WERI-Rb-1 (cell line): ENCODE data around the gene HYI.
"Not testable (repeated sequence)": the region's sequence is repeated elsewhere in the genome, so short reads cannot be mapped to it uniquely, and the experiment has no call there.

Experiments
- DNase-seq: peaks from one replicate; pipeline ENCODE4 v3.0.0-alpha.2; 2020
- H3K27ac ChIP-seq: fragments of 250-450 bp; sonication (Bioruptor Pico); 2 replicates; pipeline ENCODE4 v1.5.1; 2020; ENCODE audit warnings: mild to moderate bottlenecking, moderate library complexity
- H3K27me3 ChIP-seq: fragments of 250-450 bp; sonication (Bioruptor Pico); 2 replicates; pipeline ENCODE4 v1.5.1; 2021; ENCODE audit warnings: mild to moderate bottlenecking, low read depth, moderate library complexity; ENCODE audit not compliant: insufficient read depth, severe bottlenecking
- H3K36me3 ChIP-seq: fragments of 250-450 bp; sonication (Bioruptor Pico); 2 replicates; pipeline ENCODE4 v1.5.1; 2020; ENCODE audit warnings: mild to moderate bottlenecking, moderate library complexity
- H3K4me3 ChIP-seq: 2 replicates; pipeline ENCODE4 v1.5.1; 2011; ENCODE audit warnings: low read depth, mild to moderate bottlenecking, control low read depth, low read length
- H3K9me3 ChIP-seq: fragments of 250-450 bp; sonication (Bioruptor Pico); 2 replicates; pipeline ENCODE4 v1.5.1; 2021; ENCODE audit warnings: mild to moderate bottlenecking, moderate library complexity; ENCODE audit not compliant: severe bottlenecking
- CTCF ChIP-seq: IDR thresholded peaks from 2 replicates; pipeline ENCODE4 v1.5.1; 2011; ENCODE audit warnings: low read depth, mild to moderate bottlenecking, control low read depth, inconsistent platforms, low read length

Gene HYI

DNA sequence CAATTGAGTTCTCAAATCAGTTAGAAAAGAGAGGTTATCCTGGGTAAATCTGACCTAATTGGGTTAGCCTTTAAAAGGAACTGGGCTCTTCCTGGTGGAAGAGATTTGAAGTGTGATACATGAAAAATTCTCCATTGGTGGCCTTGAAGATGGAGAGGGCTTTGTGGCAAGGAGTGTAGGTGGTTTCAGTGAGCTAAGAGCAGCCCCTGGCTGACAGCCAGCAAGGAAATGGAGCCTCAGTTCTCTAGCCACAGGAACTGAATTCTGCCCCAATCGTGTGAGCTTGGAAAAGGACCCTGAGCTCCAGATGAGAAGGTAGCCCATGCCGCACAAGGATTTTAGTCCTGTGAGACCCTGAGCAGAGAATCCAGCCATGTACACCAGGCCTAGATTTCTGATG lies 12.7 kb upstream of the HYI start:
- Histone ChIP-seq H3K36me3 (no peaks in the 10 kb centered on the region), H3K27ac (no peak overlapping the region), H3K9me3 (peaks cover 4% of the 10 kb centered on the region), H3K4me3 (no peak overlapping the region), H3K27me3 (no peaks in the 10 kb centered on the region)
- DNase-seq = no peak
- no peak for TF ChIP-seq CTCF

DNA sequence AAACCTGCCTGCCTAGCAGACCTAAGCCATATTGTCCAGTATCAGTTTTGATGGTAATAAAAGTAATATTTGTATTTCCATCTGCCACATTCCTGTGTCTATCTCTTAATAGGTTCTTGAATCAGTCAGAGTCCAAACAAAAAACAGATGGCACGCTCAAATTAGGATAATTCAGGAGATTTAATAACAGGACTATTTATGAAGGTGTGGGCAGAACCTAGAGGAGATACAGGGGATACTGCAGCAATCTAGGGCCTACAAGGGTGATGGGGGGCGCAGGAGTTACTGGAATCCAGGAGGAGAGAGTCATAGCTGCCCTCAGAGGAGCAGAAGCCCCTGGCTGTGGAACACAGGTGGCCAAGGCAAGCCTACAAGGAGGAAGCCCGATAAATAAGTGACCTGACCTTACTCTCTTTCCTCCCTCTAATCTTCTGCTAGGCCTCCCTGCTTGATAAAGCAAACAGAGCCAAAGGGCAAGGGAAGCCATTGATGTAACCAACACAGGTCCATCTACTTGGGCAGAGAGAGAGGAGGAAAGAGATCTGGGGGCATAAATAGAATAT lies 11.9 kb upstream of the HYI start:
- H3K4me3 ChIP-seq = no peak overlapping the region
- H3K9me3 ChIP-seq = peaks cover 4% of the 10 kb centered on the region
- H3K27me3 ChIP-seq = no peaks in the 10 kb centered on the region
- no peak for TF ChIP-seq CTCF
- no peak for DNase-seq
- no peak overlapping the region for H3K27ac ChIP-seq
- no peaks in the 10 kb centered on the region for H3K36me3 ChIP-seq

GRCh38 chr1:43464681-43465504 lies 11.2 kb upstream of the HYI start:
- Histone ChIP-seq H3K36me3 (no peaks in the 10 kb centered on the region), H3K27me3 (no peaks in the 10 kb centered on the region), H3K27ac (no peak overlapping the region), H3K9me3 (peaks cover 4% of the 10 kb centered on the region), H3K4me3 (no peak overlapping the region)
- DNase-seq = no peak
- TF ChIP-seq CTCF = no peak

GRCh38 chr1:43463479-43463878 lies 9.7 kb upstream of the HYI start:
- Histone ChIP-seq H3K9me3 (peaks cover 4% of the 10 kb centered on the region), H3K4me3 (no peak overlapping the region), H3K27ac (no peak overlapping the region), H3K36me3 (no peaks in the 10 kb centered on the region), H3K27me3 (no peaks in the 10 kb centered on the region)
- TF ChIP-seq CTCF = no peak
- DNase-seq = no peak

DNA sequence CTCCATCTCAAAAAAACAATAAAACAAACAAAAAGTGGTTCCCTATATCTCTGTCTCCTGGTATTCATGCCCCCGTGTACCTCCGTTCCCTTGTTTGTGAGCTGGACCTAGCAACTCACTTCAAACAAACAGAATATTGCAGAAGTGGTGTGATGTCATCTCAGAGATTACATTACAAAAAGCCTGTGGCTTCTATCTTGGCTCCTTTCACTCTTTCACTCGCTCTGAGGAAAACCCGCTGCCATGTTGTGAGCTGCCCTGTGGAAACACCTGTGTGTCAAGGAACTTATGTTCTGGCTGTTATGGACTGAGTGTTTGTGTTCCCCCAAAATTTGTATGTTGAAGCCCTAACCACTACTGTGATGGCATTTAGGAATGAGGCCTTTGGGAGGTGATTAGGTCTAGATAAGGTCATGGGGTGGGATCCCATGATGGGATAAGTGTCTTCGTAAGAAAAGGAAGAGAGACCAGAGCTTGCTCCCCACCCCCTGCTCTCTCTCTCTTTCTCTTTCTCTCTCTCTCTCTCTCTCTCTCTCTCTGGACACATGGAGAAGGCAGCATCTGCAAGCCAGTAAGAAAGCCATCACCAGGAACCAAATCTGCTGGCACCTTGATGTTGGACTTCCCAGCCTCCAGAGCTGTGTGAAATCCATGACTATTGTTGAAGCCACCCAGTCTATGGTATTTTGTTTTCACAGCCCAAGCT lies 7.4 kb upstream of the HYI start:
- no peak overlapping the region for H3K4me3 ChIP-seq
- no peaks in the 10 kb centered on the region for H3K27me3 ChIP-seq
- H3K36me3 ChIP-seq = no peaks in the 10 kb centered on the region
- DNase-seq = no peak
- H3K9me3 ChIP-seq = no peaks in the 10 kb centered on the region
- H3K27ac ChIP-seq = no peak overlapping the region
- TF ChIP-seq CTCF = no peak

- H3K27ac ChIP-seq, H3K9me3 ChIP-seq, H3K27me3 ChIP-seq, H3K36me3 ChIP-seq, H3K4me3 ChIP-seq, DNase-seq: not testable (repeated sequence)
Observed at GRCh38 chr1:43458379-43458778, 4.6 kb upstream of the HYI start.
